Parathyroid adenoma (tissue), 2 donors: ENCODE results near the gene ADAMTSL5.

Experiments used
- H2AFZ ChIP-seq: fragments of 300-600 bp; sonication (generic); one replicate; pipeline ENCODE4 v1.7.0; 2017; ENCODE audit warnings: antibody characterized with exemption, mild to moderate bottlenecking
- H3K27ac ChIP-seq: fragments of 300-600 bp; sonication (generic); one replicate; pipeline ENCODE4 v1.7.0; 2017
- H3K27me3 ChIP-seq: fragments of 300-600 bp; sonication (generic); one replicate; pipeline ENCODE4 v1.7.0; 2017; ENCODE audit warnings: low read length; ENCODE audit not compliant: control insufficient read depth, insufficient read depth
- H3K36me3 ChIP-seq: fragments of 300-600 bp; sonication (generic); one replicate; pipeline ENCODE4 v1.7.0; 2017; ENCODE audit warnings: low read length; ENCODE audit not compliant: control insufficient read depth, insufficient read depth
- H3K4me1 ChIP-seq: fragments of 300-600 bp; sonication (generic); one replicate; pipeline ENCODE4 v1.7.0; 2017; ENCODE audit warnings: control low read depth
- H3K4me2 ChIP-seq: fragments of 300-600 bp; sonication (generic); one replicate; pipeline ENCODE4 v1.7.0; 2017; ENCODE audit warnings: low read length
- H3K4me3 ChIP-seq: fragments of 300-600 bp; sonication (generic); one replicate; pipeline ENCODE4 v1.7.0; 2017; ENCODE audit warnings: low read depth, low read length
- H3K79me2 ChIP-seq: fragments of 300-600 bp; sonication (generic); one replicate; pipeline ENCODE4 v1.7.0; 2017; ENCODE audit warnings: control low read depth
- H3K9ac ChIP-seq: fragments of 300-600 bp; sonication (generic); one replicate; pipeline ENCODE4 v1.7.0; 2017; ENCODE audit warnings: mild to moderate bottlenecking
- H3K9me3 ChIP-seq: fragments of 300-600 bp; sonication (generic); one replicate; pipeline ENCODE4 v1.7.0; 2017; ENCODE audit warnings: low read length; ENCODE audit not compliant: control insufficient read depth
- TF ChIP-seq, protein P1 (sequence below): fragments of 300-600 bp; sonication (generic); IDR thresholded peaks from one replicate; pipeline ENCODE4 v1.7.0; 2017; ENCODE audit warnings: antibody characterized with exemption, mild to moderate bottlenecking
- donor health status: primary hyperparathyroidism.

The ADAMTSL5 gene

DNA sequence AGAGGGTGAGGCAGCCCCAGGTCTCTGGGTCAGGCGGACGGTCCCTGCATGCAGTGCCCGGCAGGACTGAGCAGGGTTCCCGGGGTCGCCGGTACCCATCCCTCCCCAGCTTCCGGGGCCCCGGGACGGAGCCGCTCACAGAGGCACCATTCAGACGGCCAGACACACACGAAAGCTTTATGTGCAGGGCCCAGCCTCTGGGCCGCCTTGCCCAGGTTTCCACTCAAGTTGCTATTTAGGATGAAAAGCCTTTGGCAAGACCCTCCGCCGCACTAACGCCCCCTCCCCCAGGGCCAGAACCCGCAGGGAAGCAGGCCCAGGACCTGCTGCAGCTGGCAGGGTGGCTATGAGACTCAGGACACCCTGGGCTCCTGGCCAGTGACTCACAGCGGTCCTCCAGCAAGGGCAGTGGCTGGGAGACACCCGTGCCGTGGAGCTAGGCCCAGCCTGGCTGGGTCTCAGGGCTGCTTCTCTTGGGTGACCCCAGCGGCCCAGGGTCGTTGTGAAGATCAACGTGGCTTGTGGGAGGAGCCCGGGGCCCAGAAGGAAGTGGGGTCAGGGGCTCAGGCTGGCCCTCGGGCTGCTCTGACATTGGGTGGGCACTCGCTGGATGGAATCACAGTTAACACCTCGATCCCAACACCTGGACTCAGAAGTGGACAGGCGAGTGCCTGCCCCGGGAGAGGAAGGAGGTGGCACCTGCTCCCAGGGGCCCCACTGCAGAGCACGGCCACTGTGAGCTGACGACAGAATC, 38.6 kb downstream of the ADAMTSL5 start:
- Histone ChIP-seq H3K36me3 (no peaks in the 10 kb centered on the region), H3K27ac (no peak overlapping the region), H3K4me1 (peaks cover 5% of the 10 kb centered on the region)

DNA sequence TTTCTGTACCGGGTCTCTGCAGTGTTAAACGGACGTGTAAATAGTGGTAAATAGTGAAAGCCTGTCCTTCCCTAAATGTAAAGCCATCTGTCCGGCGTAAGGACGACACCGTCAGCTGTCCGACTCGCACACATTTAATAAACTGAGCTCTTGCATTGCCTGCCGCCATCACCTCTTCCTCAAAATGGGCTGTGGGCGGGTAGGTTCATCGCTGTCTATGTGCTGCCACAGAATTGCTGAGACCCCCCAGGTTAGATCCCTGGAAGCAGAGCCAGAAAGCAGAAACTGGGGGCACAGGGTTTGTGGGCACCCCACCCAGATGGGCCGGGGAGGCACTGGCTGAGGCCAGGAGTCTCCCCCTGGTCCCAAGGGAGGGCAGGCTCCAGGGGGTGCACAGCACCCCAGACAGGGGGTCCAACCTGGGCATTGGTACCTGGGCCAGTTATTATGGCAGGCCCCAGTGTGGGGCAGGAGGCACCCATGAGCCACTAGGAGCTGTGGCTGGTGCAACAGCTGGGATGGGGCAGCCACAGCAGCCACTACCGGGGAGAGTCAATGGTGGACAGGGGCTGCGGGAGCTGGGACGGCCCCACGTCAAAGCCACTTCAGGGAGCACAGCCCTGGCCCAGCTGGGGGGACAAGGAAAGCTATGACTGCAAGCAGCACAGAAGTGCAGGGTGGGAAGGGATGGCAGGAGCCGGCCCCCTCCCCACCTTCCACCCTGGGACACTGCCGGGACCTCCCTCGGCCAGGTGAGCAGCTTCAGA, 39.6 kb downstream of the ADAMTSL5 start:
- Histone ChIP-seq H3K27me3 (peaks cover 1% of the 10 kb centered on the region), H3K4me1 (peaks cover 7% of the 10 kb centered on the region), H3K27ac (no peak overlapping the region), H3K9me3 (no peaks in the 10 kb centered on the region), H3K4me3 (no peak overlapping the region), H3K36me3 (no peaks in the 10 kb centered on the region), H3K9ac (no peak overlapping the region), H2AFZ (no peak overlapping the region), H3K4me2 (no peak overlapping the region), H3K79me2 (no peaks in the 10 kb centered on the region)
- TF ChIP-seq, protein P1, sequence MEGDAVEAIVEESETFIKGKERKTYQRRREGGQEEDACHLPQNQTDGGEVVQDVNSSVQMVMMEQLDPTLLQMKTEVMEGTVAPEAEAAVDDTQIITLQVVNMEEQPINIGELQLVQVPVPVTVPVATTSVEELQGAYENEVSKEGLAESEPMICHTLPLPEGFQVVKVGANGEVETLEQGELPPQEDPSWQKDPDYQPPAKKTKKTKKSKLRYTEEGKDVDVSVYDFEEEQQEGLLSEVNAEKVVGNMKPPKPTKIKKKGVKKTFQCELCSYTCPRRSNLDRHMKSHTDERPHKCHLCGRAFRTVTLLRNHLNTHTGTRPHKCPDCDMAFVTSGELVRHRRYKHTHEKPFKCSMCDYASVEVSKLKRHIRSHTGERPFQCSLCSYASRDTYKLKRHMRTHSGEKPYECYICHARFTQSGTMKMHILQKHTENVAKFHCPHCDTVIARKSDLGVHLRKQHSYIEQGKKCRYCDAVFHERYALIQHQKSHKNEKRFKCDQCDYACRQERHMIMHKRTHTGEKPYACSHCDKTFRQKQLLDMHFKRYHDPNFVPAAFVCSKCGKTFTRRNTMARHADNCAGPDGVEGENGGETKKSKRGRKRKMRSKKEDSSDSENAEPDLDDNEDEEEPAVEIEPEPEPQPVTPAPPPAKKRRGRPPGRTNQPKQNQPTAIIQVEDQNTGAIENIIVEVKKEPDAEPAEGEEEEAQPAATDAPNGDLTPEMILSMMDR, result no peak

More for the DNA sequence above, 38.6 kb downstream of the ADAMTSL5 start:
- H3K9me3 ChIP-seq, result no peaks in the 10 kb centered on the region
- H2AFZ ChIP-seq, result no peak overlapping the region
- H3K9ac ChIP-seq, result no peak overlapping the region
- H3K4me2 ChIP-seq, result no peak overlapping the region
- H3K27me3 ChIP-seq, result no peaks in the 10 kb centered on the region
- H3K79me2 ChIP-seq, result no peaks in the 10 kb centered on the region
- no peak overlapping the region for H3K4me3 ChIP-seq
- TF ChIP-seq, protein P1, result no peak

GRCh38 chr19:1472231-1473084, 40.4 kb downstream of the ADAMTSL5 start:
- H3K36me3 ChIP-seq, result no peaks in the 10 kb centered on the region
- no peaks in the 10 kb centered on the region for H3K79me2 ChIP-seq
- H3K4me3 ChIP-seq, result no peak overlapping the region
- peaks cover 9% of the 10 kb centered on the region for H3K4me1 ChIP-seq
- H3K27ac ChIP-seq, result no peak overlapping the region
- H2AFZ ChIP-seq, result no peak overlapping the region
- H3K27me3 ChIP-seq, result peaks cover 9% of the 10 kb centered on the region
- no peak overlapping the region for H3K9ac ChIP-seq
- no peaks in the 10 kb centered on the region for H3K9me3 ChIP-seq
- no peak overlapping the region for H3K4me2 ChIP-seq
- TF ChIP-seq, protein P1, result no peak

DNA sequence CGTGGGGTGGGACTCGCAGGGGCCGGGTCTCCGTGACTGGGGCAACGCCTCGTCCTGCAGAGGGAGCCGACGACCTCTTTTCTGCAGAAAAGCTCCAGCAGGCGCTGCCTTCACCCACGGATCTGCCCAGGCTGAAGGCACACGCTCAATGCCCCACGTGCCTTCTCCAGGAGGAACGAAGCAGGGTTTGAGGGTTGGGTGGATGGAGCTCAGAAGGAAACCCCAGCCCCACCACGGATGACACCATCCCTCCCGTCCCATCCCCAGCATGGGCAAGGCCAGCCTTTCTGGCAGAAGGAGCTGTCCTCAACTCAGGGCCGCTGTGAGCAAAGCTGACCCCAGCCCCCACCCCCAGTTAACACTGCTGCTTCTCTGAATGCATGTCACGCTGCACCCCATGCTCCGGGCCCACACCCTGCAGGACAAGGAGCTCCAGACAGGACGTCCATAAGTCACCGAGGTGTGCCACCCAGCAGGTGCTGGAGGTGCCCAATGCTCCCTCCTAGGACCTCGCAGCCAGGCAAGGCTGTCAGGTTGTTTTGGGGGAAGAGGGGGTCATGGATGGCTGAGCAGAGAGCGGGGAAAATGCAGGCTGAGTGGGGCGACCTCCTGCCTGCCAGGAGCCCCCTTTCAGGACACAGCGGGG, 41.2 kb downstream of the ADAMTSL5 start:
- H3K9me3 ChIP-seq, result no peaks in the 10 kb centered on the region
- H3K27ac ChIP-seq, result no peak overlapping the region
- H3K4me2 ChIP-seq, result peak overlapping the region; percentile 95
- H3K79me2 ChIP-seq, result no peaks in the 10 kb centered on the region
- H3K27me3 ChIP-seq, result peaks cover 11% of the 10 kb centered on the region
- no peaks in the 10 kb centered on the region for H3K36me3 ChIP-seq
- TF ChIP-seq, protein P1, result no peak
- no peak overlapping the region for H3K4me3 ChIP-seq
- H2AFZ ChIP-seq, result no peak overlapping the region
- H3K9ac ChIP-seq, result no peak overlapping the region
- H3K4me1 ChIP-seq, result peaks cover 14% of the 10 kb centered on the region
